Activated CD4-positive, alpha-beta T cell treated with anti-CD3 and anti-CD28 coated beads for 36 hours (primary cell): ENCODE data around the gene KCNK2. TPM values are rescaled to one million over a fixed set of nuclear protein-coding genes. Genes with fewer than 3 reads are reported as not detected.
A peak's percentile ranks its signal among the peaks of the same experiment; 100 is the strongest.

ENCODE experiments used
- ATAC-seq: fragments of 200-7000 bp; cut with Tn5 transposase; one replicate; pipeline ENCODE4 v1.10.0; 2021; ENCODE audit warnings: mild to moderate bottlenecking, moderate library complexity
- CTCF ChIA-PET: fragments of 350-600 bp; sonication (Branson Sonifier 250); formaldehyde crosslinking; loops from one replicate; lab custom pipeline; 2021; ENCODE audit warnings: antibody characterized with exemption; lab: Charles Lee
- POLR2A ChIA-PET: fragments of 350-600 bp; sonication (Branson Sonifier 250); formaldehyde crosslinking; loops from one replicate; lab custom pipeline; 2021; ENCODE audit warnings: antibody characterized with exemption, inconsistent platforms; lab: Charles Lee
- DNase-seq: peaks from one replicate; pipeline ENCODE4 v3.0.0-alpha.2; 2020
- H3K27ac Mint-ChIP-seq: one replicate; pipeline ENCODE4 v1.8.0; 2021; ENCODE audit warnings: mixed read lengths
- H3K27me3 Mint-ChIP-seq: one replicate; pipeline ENCODE4 v1.8.0; 2021; ENCODE audit warnings: mixed read lengths
- H3K36me3 Mint-ChIP-seq: one replicate; pipeline ENCODE4 v1.8.0; 2021; ENCODE audit warnings: low read depth, mixed read lengths
- H3K4me1 Mint-ChIP-seq: one replicate; pipeline ENCODE4 v1.8.0; 2021; ENCODE audit warnings: mixed read lengths
- H3K4me3 Mint-ChIP-seq: one replicate; pipeline ENCODE4 v1.8.0; 2021; ENCODE audit warnings: mild to moderate bottlenecking, moderate library complexity, mixed read lengths
- H3K9me3 Mint-ChIP-seq: one replicate; pipeline ENCODE4 v1.8.0; 2021; ENCODE audit warnings: low read depth, mixed read lengths
- intact Hi-C, 2 experiments: fragments of 100-400 bp; cut with DNase I in 1 of 2; cut with micrococcal nuclease in 1 of 2; formaldehyde crosslinking; loops; one replicate each; pipeline versions ENCODE4 v1.14.2 to v1.15.1; 2022 to 2024; cut with DNase I, micrococcal nuclease
- total RNA-seq, 2 experiments: library from RNA; stranded (reverse); gene quantifications; one replicate each; pipeline ENCODE4 v1.2.3, GENCODE V29; 2021

Gene KCNK2
- total RNA-seq, 2 experiments from 2014 or later = not detected

- POLR2A ChIA-PET = no interaction called here
These were observed 49.6 kb downstream of the KCNK2 start for GRCh38 chr1:215132156-215132555.

DNA sequence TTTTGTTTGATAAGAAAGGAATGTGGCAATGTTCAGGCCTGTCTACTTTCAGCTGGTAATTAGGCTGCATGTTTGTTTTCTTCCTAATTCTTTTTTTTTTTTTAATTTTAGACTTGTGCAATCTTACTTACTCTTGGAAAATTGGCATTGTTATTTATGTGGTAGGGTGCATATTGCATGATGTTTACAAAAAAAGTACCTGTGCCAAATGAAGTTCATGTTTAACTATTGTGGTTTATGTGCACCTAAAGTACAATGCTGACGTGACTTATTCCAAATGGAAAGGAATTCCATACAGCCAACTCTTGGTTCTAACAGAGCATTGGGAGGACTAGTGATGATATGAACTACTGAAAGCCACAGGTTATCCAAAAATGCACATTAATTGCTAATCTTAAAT, 51.0 kb downstream of the KCNK2 start:
- Mint-ChIP-seq H3K4me3 (no peak overlapping the region), H3K4me1 (no peaks in the 10 kb centered on the region), H3K9me3 (no peaks in the 10 kb centered on the region), H3K27me3 (peaks cover 2% of the 10 kb centered on the region), H3K36me3 (no peaks in the 10 kb centered on the region), H3K27ac (no peak overlapping the region)
- intact Hi-C loops = no loop called here
- ChIA-PET POLR2A (interaction anchor here (0.6 kb wide), 1 partner anchor 106 kb away, joined by 3 read pairs; no protein-coding TSS in a partner anchor), CTCF (interaction anchor here (0.7 kb wide), 1 partner anchor 9 kb away, joined by 3 read pairs; no protein-coding TSS in a partner anchor)
- ATAC-seq = no peak
- no peak for DNase-seq

More at GRCh38 chr1:215132156-215132555, 49.6 kb downstream of the KCNK2 start:
- no peaks in the 10 kb centered on the region for H3K4me1 Mint-ChIP-seq
- intact Hi-C loops = no loop called here
- H3K27me3 Mint-ChIP-seq = peaks cover 2% of the 10 kb centered on the region
- no peaks in the 10 kb centered on the region for H3K9me3 Mint-ChIP-seq
- H3K27ac Mint-ChIP-seq = no peak overlapping the region
- H3K4me3 Mint-ChIP-seq = no peak overlapping the region
- no peaks in the 10 kb centered on the region for H3K36me3 Mint-ChIP-seq
- DNase-seq (no peak), ATAC-seq (no peak)
- CTCF ChIA-PET = no interaction called here

- no peaks in the 10 kb centered on the region for H3K4me1 Mint-ChIP-seq
These were observed 55.4 kb downstream of the KCNK2 start for GRCh38 chr1:215137985-215138384.

GRCh38 chr1:215140135-215140534, 57.6 kb downstream of the KCNK2 start:
- H3K27ac Mint-ChIP-seq = no peak overlapping the region
- ATAC-seq = peak; percentile 53
- intact Hi-C loops = no loop called here
- ChIA-PET POLR2A (no interaction called here), CTCF (no interaction called here)
- H3K4me3 Mint-ChIP-seq = no peak overlapping the region
- H3K27me3 Mint-ChIP-seq = no peaks in the 10 kb centered on the region
- H3K4me1 Mint-ChIP-seq = no peaks in the 10 kb centered on the region
- DNase-seq = no peak
- peaks cover 3% of the 10 kb centered on the region for H3K9me3 Mint-ChIP-seq
- H3K36me3 Mint-ChIP-seq = no peaks in the 10 kb centered on the region

More at GRCh38 chr1:215137985-215138384, 55.4 kb downstream of the KCNK2 start:
- intact Hi-C loops = no loop called here
- no peaks in the 10 kb centered on the region for H3K27me3 Mint-ChIP-seq
- DNase-seq (no peak), ATAC-seq (no peak)
- no peaks in the 10 kb centered on the region for H3K36me3 Mint-ChIP-seq
- peaks cover 3% of the 10 kb centered on the region for H3K9me3 Mint-ChIP-seq
- H3K27ac Mint-ChIP-seq = no peak overlapping the region
- POLR2A ChIA-PET = no interaction called here
- H3K4me3 Mint-ChIP-seq = no peak overlapping the region
- CTCF ChIA-PET = no interaction called here

- intact Hi-C loops = no loop called here
- ATAC-seq (no peak), DNase-seq (no peak)
- no peak overlapping the region for H3K27ac Mint-ChIP-seq
- CTCF ChIA-PET = interaction anchor here (0.7 kb wide), 1 partner anchor 514 kb away, joined by 3 read pairs; no protein-coding TSS in a partner anchor
- H3K4me1 Mint-ChIP-seq = no peaks in the 10 kb centered on the region
- H3K36me3 Mint-ChIP-seq = no peaks in the 10 kb centered on the region
- H3K9me3 Mint-ChIP-seq = peaks cover 3% of the 10 kb centered on the region
- POLR2A ChIA-PET = no interaction called here
- H3K4me3 Mint-ChIP-seq = no peak overlapping the region
- no peaks in the 10 kb centered on the region for H3K27me3 Mint-ChIP-seq
These were observed 58.9 kb downstream of the KCNK2 start for GRCh38 chr1:215141460-215141859.

DNA sequence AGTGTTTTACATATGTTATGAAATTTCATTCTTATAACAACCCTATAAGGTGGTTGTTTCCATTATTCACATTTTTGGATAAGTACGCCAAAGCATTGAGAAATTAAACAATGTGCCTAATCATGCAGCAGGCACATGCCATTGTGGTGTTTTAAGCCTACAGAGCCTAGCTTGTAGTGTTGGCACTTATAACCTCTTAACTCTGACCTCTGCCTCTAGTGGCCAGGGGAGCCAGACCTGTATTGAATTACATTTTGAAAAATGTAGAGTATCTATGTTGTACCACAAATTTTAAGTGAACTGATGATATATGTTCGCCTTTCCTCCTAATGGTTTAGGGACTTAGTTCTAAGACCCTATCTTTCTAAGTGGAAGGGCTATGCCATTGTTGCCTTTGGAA, 61.0 kb downstream of the KCNK2 start:
- intact Hi-C loops = no loop called here
- POLR2A ChIA-PET = no interaction called here

GRCh38 chr1:215146240-215146975, 63.9 kb downstream of the KCNK2 start:
- Mint-ChIP-seq H3K4me3 (no peak overlapping the region), H3K27me3 (no peaks in the 10 kb centered on the region), H3K4me1 (no peaks in the 10 kb centered on the region), H3K27ac (no peak overlapping the region), H3K36me3 (no peaks in the 10 kb centered on the region), H3K9me3 (peaks cover 3% of the 10 kb centered on the region)
- intact Hi-C loops = loop anchor here in 1 of 2 experiments (1.0 to 5.0 kb wide), 2 partner anchors 324 to 518 kb away; no protein-coding TSS in a partner anchor
- no peak for ATAC-seq
- peak; percentile 28 for DNase-seq
- ChIA-PET CTCF (interaction anchor here (0.6 to 0.9 kb wide), 3 partner anchors 238 to 935 kb away, joined by 3 read pairs; no protein-coding TSS in a partner anchor), POLR2A (no interaction called here)

More for the DNA sequence above, 61.0 kb downstream of the KCNK2 start:
- Mint-ChIP-seq H3K4me1 (no peaks in the 10 kb centered on the region), H3K36me3 (no peaks in the 10 kb centered on the region), H3K27ac (no peak overlapping the region), H3K9me3 (peaks cover 3% of the 10 kb centered on the region), H3K27me3 (no peaks in the 10 kb centered on the region), H3K4me3 (no peak overlapping the region)
- no peak for DNase-seq
- CTCF ChIA-PET = no interaction called here
- ATAC-seq = no peak

GRCh38 chr1:215147024-215147423, 64.5 kb downstream of the KCNK2 start:
- Mint-ChIP-seq H3K27me3 (no peaks in the 10 kb centered on the region), H3K4me1 (no peaks in the 10 kb centered on the region), H3K4me3 (no peak overlapping the region), H3K27ac (no peak overlapping the region), H3K9me3 (peaks cover under 1% of the 10 kb centered on the region), H3K36me3 (no peaks in the 10 kb centered on the region)
- intact Hi-C loops = loop anchor here in 1 of 2 experiments (5.0 kb wide), 1 partner anchor 325 kb away; no protein-coding TSS in a partner anchor
- ChIA-PET CTCF (no interaction called here), POLR2A (no interaction called here)
- ATAC-seq = no peak
- no peak for DNase-seq

DNA sequence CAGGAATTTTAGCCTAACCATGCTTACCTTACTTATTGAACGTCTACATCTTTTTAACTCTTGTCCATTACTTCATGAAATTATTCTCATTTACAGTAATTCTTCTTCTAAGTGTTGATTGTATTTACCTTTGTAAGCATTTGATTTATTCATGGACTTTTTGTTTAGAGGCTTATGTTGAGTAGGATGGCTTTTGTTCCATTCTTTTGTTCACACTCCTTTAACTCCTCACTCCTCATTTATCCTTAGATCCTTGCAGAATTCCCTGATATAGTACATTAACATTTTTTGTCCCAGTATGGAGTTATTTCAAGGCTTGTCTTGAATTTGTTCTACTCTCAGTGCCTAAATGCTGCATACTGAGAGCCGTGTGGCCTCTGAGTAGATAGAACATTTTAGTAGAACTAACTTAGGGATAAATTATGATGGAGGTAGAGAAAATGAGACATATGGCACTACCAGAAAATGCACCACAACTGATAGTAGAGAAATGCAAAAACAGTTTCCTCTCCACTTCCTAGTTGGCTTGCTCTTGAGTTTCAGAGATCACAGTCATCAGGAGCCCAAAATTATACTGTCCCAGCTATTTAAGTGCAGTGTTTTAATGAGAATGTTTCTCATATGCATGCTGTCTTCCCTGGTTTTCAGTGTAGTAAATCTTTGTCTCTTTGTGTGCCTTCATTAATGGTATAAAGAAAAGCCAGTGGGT, 69.5 kb downstream of the KCNK2 start:
- no peak for ATAC-seq
- no peak for DNase-seq
- no peak overlapping the region for H3K27ac Mint-ChIP-seq
- no peaks in the 10 kb centered on the region for H3K9me3 Mint-ChIP-seq
- no peaks in the 10 kb centered on the region for H3K4me1 Mint-ChIP-seq
- POLR2A ChIA-PET = no interaction called here
- H3K36me3 Mint-ChIP-seq = no peaks in the 10 kb centered on the region
- CTCF ChIA-PET = no interaction called here
- peaks cover 2% of the 10 kb centered on the region for H3K27me3 Mint-ChIP-seq
- intact Hi-C loops = no loop called here
- H3K4me3 Mint-ChIP-seq = no peak overlapping the region

GRCh38 chr1:215156232-215156631, 73.7 kb downstream of the KCNK2 start:
- Mint-ChIP-seq H3K27me3 (peaks cover 2% of the 10 kb centered on the region), H3K36me3 (no peaks in the 10 kb centered on the region), H3K27ac (no peak overlapping the region), H3K9me3 (no peaks in the 10 kb centered on the region), H3K4me3 (no peak overlapping the region), H3K4me1 (no peaks in the 10 kb centered on the region)
- POLR2A ChIA-PET = no interaction called here
- intact Hi-C loops = no loop called here
- CTCF ChIA-PET = no interaction called here
- ATAC-seq (no peak), DNase-seq (no peak)

DNA sequence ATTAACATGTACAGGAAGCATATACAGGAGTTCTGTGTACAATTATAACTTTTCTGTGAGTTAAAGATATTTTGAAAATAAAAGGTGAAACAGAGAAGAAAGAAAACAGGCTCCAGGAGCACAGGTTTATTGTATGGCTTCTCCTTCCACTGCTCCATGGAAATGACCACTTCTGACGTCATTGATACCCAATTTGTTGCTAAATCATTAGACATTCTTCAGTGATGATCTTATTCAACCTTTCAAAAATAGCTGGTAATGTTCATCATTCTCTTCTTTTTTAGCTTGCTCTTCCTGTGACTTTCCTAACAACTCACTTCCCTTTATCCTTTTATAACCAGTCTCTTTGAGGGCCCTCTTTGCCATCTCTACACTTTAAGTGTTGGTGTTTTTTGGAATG, 77.8 kb downstream of the KCNK2 start:
- no peaks in the 10 kb centered on the region for H3K4me1 Mint-ChIP-seq
- no peaks in the 10 kb centered on the region for H3K27me3 Mint-ChIP-seq
- CTCF ChIA-PET = no interaction called here
- no peak overlapping the region for H3K4me3 Mint-ChIP-seq
- no peak for DNase-seq
- intact Hi-C loops = no loop called here
- ATAC-seq = no peak
- H3K36me3 Mint-ChIP-seq = no peaks in the 10 kb centered on the region
- H3K9me3 Mint-ChIP-seq = peaks cover 5% of the 10 kb centered on the region
- POLR2A ChIA-PET = no interaction called here
- no peak overlapping the region for H3K27ac Mint-ChIP-seq
